ENCODE results near the gene DLGAP1. TPM values are rescaled to one million over a fixed set of nuclear protein-coding genes. Genes with fewer than 3 reads are reported as not detected.

DLGAP1 gene
- total RNA-seq, 1 experiment from 2014 or later, result 0.07 TPM

GRCh38 chr18:4134700-4135099 lies 320.4 kb downstream of the DLGAP1 start:
- Mint-ChIP-seq H3K4me3 (ENCODE audit: unreplicated experiment) (no peak overlapping the region), H3K36me3 (ENCODE audit: insufficient read depth, unreplicated experiment) (no peaks in the 10 kb centered on the region), H3K27ac (ENCODE audit: unreplicated experiment) (no peak overlapping the region), H3K9me3 (ENCODE audit: unreplicated experiment) (no peaks in the 10 kb centered on the region), H3K27me3 (ENCODE audit: insufficient read depth, unreplicated experiment) (peaks cover 10% of the 10 kb centered on the region), H3K4me1 (ENCODE audit: low read depth, unreplicated experiment) (no peaks in the 10 kb centered on the region)
- H3K36me3 ChIP-seq (ENCODE audit: control insufficient read depth, insufficient read depth, low read length), result no peaks in the 10 kb centered on the region
- H3K27me3 ChIP-seq (replicated peaks; ENCODE audit: control insufficient read depth, insufficient read depth, low read length), result no peaks in the 10 kb centered on the region
- no peak for DNase-seq
- H3K9me3 ChIP-seq, result no peaks in the 10 kb centered on the region
- intact Hi-C loops (cut with micrococcal nuclease; ENCODE audit: unreplicated experiment), result no loop called here
- TF ChIP-seq, protein P1, sequence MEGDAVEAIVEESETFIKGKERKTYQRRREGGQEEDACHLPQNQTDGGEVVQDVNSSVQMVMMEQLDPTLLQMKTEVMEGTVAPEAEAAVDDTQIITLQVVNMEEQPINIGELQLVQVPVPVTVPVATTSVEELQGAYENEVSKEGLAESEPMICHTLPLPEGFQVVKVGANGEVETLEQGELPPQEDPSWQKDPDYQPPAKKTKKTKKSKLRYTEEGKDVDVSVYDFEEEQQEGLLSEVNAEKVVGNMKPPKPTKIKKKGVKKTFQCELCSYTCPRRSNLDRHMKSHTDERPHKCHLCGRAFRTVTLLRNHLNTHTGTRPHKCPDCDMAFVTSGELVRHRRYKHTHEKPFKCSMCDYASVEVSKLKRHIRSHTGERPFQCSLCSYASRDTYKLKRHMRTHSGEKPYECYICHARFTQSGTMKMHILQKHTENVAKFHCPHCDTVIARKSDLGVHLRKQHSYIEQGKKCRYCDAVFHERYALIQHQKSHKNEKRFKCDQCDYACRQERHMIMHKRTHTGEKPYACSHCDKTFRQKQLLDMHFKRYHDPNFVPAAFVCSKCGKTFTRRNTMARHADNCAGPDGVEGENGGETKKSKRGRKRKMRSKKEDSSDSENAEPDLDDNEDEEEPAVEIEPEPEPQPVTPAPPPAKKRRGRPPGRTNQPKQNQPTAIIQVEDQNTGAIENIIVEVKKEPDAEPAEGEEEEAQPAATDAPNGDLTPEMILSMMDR (IDR thresholded peaks at IDR 0.05; ENCODE audit: insufficient read depth in 1 of 2, low read depth in 1 of 2, low read length in 1 of 2, severe bottlenecking in 1 of 2, unreplicated experiment in 1 of 2), result no peak
- no TSS peak for BruUV-seq (replicated peaks)
- POLR2A ChIA-PET, result no interaction called here
- no peaks in the 10 kb centered on the region for H3K4me1 ChIP-seq
- CTCF ChIA-PET, result no interaction called here
- H3K4me3 ChIP-seq (ENCODE audit: low read depth, low read length), result no peak overlapping the region

DNA sequence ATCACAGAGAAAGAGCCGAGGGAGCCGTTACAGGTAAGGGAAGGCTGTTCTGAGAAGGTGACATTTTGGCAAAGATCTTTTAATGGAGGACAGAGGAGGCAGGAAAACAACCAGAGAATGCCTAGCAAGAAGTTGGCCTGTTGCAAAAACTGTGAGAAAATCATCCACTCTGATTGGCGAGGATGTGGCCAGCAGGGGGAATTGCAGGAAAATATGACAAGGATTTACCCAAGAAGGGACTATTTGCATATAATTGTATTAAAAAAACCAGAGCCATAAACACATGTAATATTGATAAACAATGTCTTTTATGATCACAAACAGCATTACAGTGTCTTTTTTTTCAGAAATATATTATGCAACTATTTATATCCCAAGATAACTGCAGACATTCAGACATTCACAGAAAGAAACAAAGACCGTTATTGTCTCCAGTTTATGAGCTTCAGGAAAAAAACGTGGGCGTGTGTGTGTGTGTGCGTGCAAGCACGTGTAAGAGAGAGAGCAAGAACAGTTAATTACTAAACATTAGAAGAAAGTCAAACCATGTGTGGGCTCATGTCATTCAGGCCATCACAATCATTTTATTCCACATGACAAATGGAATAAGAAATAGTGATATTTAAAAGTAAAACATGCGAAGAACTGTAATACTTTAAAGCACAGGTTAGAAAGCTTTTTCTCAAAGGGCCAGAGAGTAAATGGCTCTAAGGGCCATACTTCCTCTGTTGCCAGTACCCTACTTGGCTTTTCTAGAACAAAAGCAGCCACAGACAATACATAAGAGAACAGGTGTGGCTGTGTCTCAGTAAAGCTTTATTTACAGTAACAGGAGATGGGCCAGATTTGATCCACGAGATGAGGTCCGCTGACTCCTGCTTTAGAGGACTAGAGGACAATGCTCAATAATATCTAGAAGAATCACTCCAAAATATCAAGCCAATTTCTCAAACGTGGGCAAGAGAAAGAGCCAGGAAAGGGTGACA lies 324.1 kb downstream of the DLGAP1 start:
- intact Hi-C loops (cut with micrococcal nuclease; ENCODE audit: unreplicated experiment), result no loop called here
- ChIA-PET CTCF (no interaction called here), POLR2A (no interaction called here)
- H3K9me3 Mint-ChIP-seq (ENCODE audit: unreplicated experiment), result no peaks in the 10 kb centered on the region
- no peaks in the 10 kb centered on the region for H3K4me1 ChIP-seq
- H3K4me3 ChIP-seq (ENCODE audit: low read depth, low read length), result no peak overlapping the region
- H3K27ac Mint-ChIP-seq (ENCODE audit: unreplicated experiment), result no peak overlapping the region
- H3K4me1 Mint-ChIP-seq (ENCODE audit: low read depth, unreplicated experiment), result no peaks in the 10 kb centered on the region
- DNase-seq, result no peak
- no peaks in the 10 kb centered on the region for H3K9me3 ChIP-seq
- no TSS peak for BruUV-seq (replicated peaks)
- H3K4me3 Mint-ChIP-seq (ENCODE audit: unreplicated experiment), result no peak overlapping the region
- H3K36me3 ChIP-seq (ENCODE audit: control insufficient read depth, insufficient read depth, low read length), result no peaks in the 10 kb centered on the region
- H3K27me3 Mint-ChIP-seq (ENCODE audit: insufficient read depth, unreplicated experiment), result peaks cover 10% of the 10 kb centered on the region
- H3K27me3 ChIP-seq (replicated peaks; ENCODE audit: control insufficient read depth, insufficient read depth, low read length), result no peaks in the 10 kb centered on the region
- no peaks in the 10 kb centered on the region for H3K36me3 Mint-ChIP-seq (ENCODE audit: insufficient read depth, unreplicated experiment)
- TF ChIP-seq, protein P1 (IDR thresholded peaks at IDR 0.05; ENCODE audit: insufficient read depth in 1 of 2, low read depth in 1 of 2, low read length in 1 of 2, severe bottlenecking in 1 of 2, unreplicated experiment in 1 of 2), result peak; percentile 7 to 15

- Histone ChIP-seq H3K4me3 (ENCODE audit: low read depth, low read length) (no peak overlapping the region), H3K9me3 (no peaks in the 10 kb centered on the region), H3K4me1 (no peaks in the 10 kb centered on the region), H3K27me3 (replicated peaks; ENCODE audit: control insufficient read depth, insufficient read depth, low read length) (no peaks in the 10 kb centered on the region), H3K36me3 (ENCODE audit: control insufficient read depth, insufficient read depth, low read length) (no peaks in the 10 kb centered on the region)
- Mint-ChIP-seq H3K27ac (ENCODE audit: unreplicated experiment) (no peak overlapping the region), H3K4me3 (ENCODE audit: unreplicated experiment) (no peak overlapping the region), H3K9me3 (ENCODE audit: unreplicated experiment) (no peaks in the 10 kb centered on the region), H3K4me1 (ENCODE audit: low read depth, unreplicated experiment) (no peaks in the 10 kb centered on the region), H3K27me3 (ENCODE audit: insufficient read depth, unreplicated experiment) (peaks cover 9% of the 10 kb centered on the region), H3K36me3 (ENCODE audit: insufficient read depth, unreplicated experiment) (no peaks in the 10 kb centered on the region)
- ChIA-PET CTCF (no interaction called here), POLR2A (no interaction called here)
- TF ChIP-seq, protein P1 (IDR thresholded peaks at IDR 0.05; ENCODE audit: insufficient read depth in 1 of 2, low read depth in 1 of 2, low read length in 1 of 2, severe bottlenecking in 1 of 2, unreplicated experiment in 1 of 2), result no peak
- intact Hi-C loops (cut with micrococcal nuclease; ENCODE audit: unreplicated experiment), result no loop called here
- BruUV-seq (replicated peaks), result no TSS peak
- DNase-seq, result no peak
Measured at GRCh38 chr18:4126939-4127338, 328.2 kb downstream of the DLGAP1 start.

Data from Caco-2 (cell line).